ENCODE results near the gene GRAP2. TPM values are rescaled to one million over a fixed set of nuclear protein-coding genes. Genes with fewer than 3 reads are reported as not detected.

The GRAP2 gene
- total and polyA plus RNA-seq, 2 of the 13 experiments (the other 11 are each of a cell fraction or from before 2014, with no cell fraction given), result 0.15 TPM; not detected in 1

- TF ChIP-seq, protein P1, sequence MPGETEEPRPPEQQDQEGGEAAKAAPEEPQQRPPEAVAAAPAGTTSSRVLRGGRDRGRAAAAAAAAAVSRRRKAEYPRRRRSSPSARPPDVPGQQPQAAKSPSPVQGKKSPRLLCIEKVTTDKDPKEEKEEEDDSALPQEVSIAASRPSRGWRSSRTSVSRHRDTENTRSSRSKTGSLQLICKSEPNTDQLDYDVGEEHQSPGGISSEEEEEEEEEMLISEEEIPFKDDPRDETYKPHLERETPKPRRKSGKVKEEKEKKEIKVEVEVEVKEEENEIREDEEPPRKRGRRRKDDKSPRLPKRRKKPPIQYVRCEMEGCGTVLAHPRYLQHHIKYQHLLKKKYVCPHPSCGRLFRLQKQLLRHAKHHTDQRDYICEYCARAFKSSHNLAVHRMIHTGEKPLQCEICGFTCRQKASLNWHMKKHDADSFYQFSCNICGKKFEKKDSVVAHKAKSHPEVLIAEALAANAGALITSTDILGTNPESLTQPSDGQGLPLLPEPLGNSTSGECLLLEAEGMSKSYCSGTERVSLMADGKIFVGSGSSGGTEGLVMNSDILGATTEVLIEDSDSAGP (CRISPR knock-in tag; IDR thresholded peaks at IDR 0.05; ENCODE audit: borderline replicate concordance), result no peak
- TF ChIP-seq ZNF260 (CRISPR knock-in tag; IDR thresholded peaks at IDR 0.05; ENCODE audit: borderline replicate concordance, low read depth), result no peak
- no peak for TF ChIP-seq SKIL (CRISPR knock-in tag; IDR thresholded peaks at IDR 0.05; ENCODE audit: borderline replicate concordance)
- no peak for TF ChIP-seq ZNF33B (CRISPR knock-in tag; IDR thresholded peaks at IDR 0.05)
- no peak for TF ChIP-seq GLI4 (CRISPR knock-in tag; IDR thresholded peaks at IDR 0.05; ENCODE audit: borderline replicate concordance)
- TF ChIP-seq ELF4 (CRISPR knock-in tag; IDR thresholded peaks at IDR 0.05; ENCODE audit: borderline replicate concordance), result no peak
- TF ChIP-seq ZNF597 (CRISPR knock-in tag; IDR thresholded peaks at IDR 0.05), result no peak
- TF ChIP-seq CERS6 (CRISPR knock-in tag; IDR thresholded peaks at IDR 0.05), result no peak
- TF ChIP-seq AHR (CRISPR knock-in tag; IDR thresholded peaks at IDR 0.05), result no peak
These were observed 34.7 kb downstream of the GRAP2 start (continued) for GRCh38 chr22:39935612-39936011.

Data from HepG2 (cell line).